Keratinocyte (primary cell): ENCODE results near the gene SARS2. TPM values are rescaled to one million over a fixed set of nuclear protein-coding genes. Genes with fewer than 3 reads are reported as not detected.

Experiments used
- DNase-seq: peaks from one replicate; pipeline ENCODE4 v3.0.0-alpha.2; 2011; ENCODE audit warnings: low read depth, missing footprints, low spot score
- FAIRE-seq: peaks from 2 replicates; lab custom pipeline; 2011; peaks lifted over from hg19 to GRCh38; lab: Jason Lieb, UNC
- H2AFZ ChIP-seq: 2 replicates; pipeline ENCODE4 v1.6.0; 2012; ENCODE audit warnings: low read length, control low read depth, inconsistent platforms; ENCODE audit not compliant: control insufficient read depth
- H3K27ac ChIP-seq: 2 replicates; pipeline ENCODE4 v1.5.1; 2011; ENCODE audit warnings: low read length; ENCODE audit not compliant: control insufficient read depth, insufficient read depth
- H3K27me3 ChIP-seq: 3 replicates; pipeline ENCODE4 v1.6.0; 2011; ENCODE audit warnings: low read length; ENCODE audit not compliant: control insufficient read depth, insufficient read depth; ENCODE audit errors: extremely low read depth
- H3K36me3 ChIP-seq, 2 experiments: 2 replicates in 1 of 2; 3 replicates in 1 of 2; pipeline ENCODE4 v1.5.1; 2011; ENCODE audit warnings: low read length in 2 of 2, mild to moderate bottlenecking in 1 of 2; ENCODE audit not compliant: control insufficient read depth in 2 of 2, insufficient read depth in 2 of 2; ENCODE audit errors: extremely low read depth in 1 of 2
- H3K4me1 ChIP-seq: 3 replicates; pipeline ENCODE4 v1.5.1; 2011; ENCODE audit warnings: low read length; ENCODE audit not compliant: control insufficient read depth, insufficient read depth; ENCODE audit errors: extremely low read depth
- H3K4me2 ChIP-seq: 3 replicates; pipeline ENCODE4 v1.6.0; 2011; ENCODE audit warnings: low read depth, low read length; ENCODE audit not compliant: control insufficient read depth, insufficient read depth; ENCODE audit errors: extremely low read depth
- H3K4me3 ChIP-seq, 3 experiments: fragments of 200-600 bp in 1 of 3; sonication (generic) in 1 of 3; 2 replicates in 2 of 3; 3 replicates in 1 of 3; pipeline ENCODE4 v1.5.1; 2011 to 2016; ENCODE audit warnings: low read length in 3 of 3, mild to moderate bottlenecking in 3 of 3, control low read depth in 2 of 3, inconsistent platforms in 1 of 3, low read depth in 1 of 3, mixed read lengths in 1 of 3, mixed run types in 1 of 3, moderate library complexity in 1 of 3; ENCODE audit not compliant: control insufficient read depth in 2 of 3, insufficient read depth in 2 of 3; ENCODE audit errors: extremely low read depth in 1 of 3
- H3K79me2 ChIP-seq: 2 replicates; pipeline ENCODE4 v1.6.0; 2012; ENCODE audit warnings: low read length; ENCODE audit not compliant: control insufficient read depth, insufficient read depth
- H3K9ac ChIP-seq: 3 replicates; pipeline ENCODE4 v1.6.0; 2011; ENCODE audit warnings: low read length; ENCODE audit not compliant: control insufficient read depth, insufficient read depth; ENCODE audit errors: extremely low read depth
- H3K9me1 ChIP-seq: 3 replicates; pipeline ENCODE4 v1.6.0; 2011; ENCODE audit warnings: low read length; ENCODE audit not compliant: control insufficient read depth, insufficient read depth; ENCODE audit errors: extremely low read depth
- H3K9me3 ChIP-seq: 2 replicates; pipeline ENCODE4 v1.5.1; 2012; ENCODE audit warnings: low read depth, low read length; ENCODE audit not compliant: control insufficient read depth
- H4K20me1 ChIP-seq: 3 replicates; pipeline ENCODE4 v1.6.0; 2011; ENCODE audit warnings: low read length; ENCODE audit not compliant: control insufficient read depth, insufficient read depth; ENCODE audit errors: extremely low read depth
- EZH2 ChIP-seq: IDR thresholded peaks from one replicate; pipeline ENCODE4 v1.6.1; 2012; ENCODE audit warnings: inconsistent platforms, mild to moderate bottlenecking, low read length, moderate library complexity
- dilution Hi-C: fragments of 300-500 bp; cut with MboI; formaldehyde crosslinking; loops from one replicate; pipeline ENCODE4 v1.7.0; 2020; ENCODE audit warnings: low sequenced_read_pairs; ENCODE audit not compliant: extremely low pct_ligation_motif_present
- polyA plus RNA-seq, 5 experiments: library from polyadenylated mRNA; depleted of rRNA in 3 of 5; stranded (reverse) in 3 of 5; stranded (forward) in 1 of 5; unstranded in 1 of 5; fragments of >200 nt; gene quantifications; 1 replicate in 1 of 5; 2 replicates in 3 of 5; 3 replicates in 1 of 5; pipeline versions ENCODE4 v1.2.1 to v1.2.3, GENCODE V29; 2011 to 2012; ENCODE audit warnings: missing spikeins in 2 of 5, low read depth in 1 of 5, low replicate concordance in 1 of 5
- TF ChIP-seq, protein P1 (sequence below), 3 experiments: IDR thresholded peaks in 1 of 3; conservative IDR thresholded peaks in 1 of 3; optimal IDR thresholded peaks in 1 of 3; 2 replicates in 2 of 3; 3 replicates in 1 of 3; pipeline versions ENCODE3 to v1.5.1; 2011; ENCODE audit warnings: low read length in 3 of 3, mild to moderate bottlenecking in 3 of 3, moderate library complexity in 2 of 3, control low read depth in 1 of 3, inconsistent platforms in 1 of 3; ENCODE audit not compliant: insufficient read depth in 2 of 3; ENCODE audit errors: extremely low read depth in 1 of 3

SARS2 gene
- polyA plus RNA-seq, 1 donor (not counting 4 experiments of a cell fraction or from before 2014, with no cell fraction given), result 13.9 TPM

DNA sequence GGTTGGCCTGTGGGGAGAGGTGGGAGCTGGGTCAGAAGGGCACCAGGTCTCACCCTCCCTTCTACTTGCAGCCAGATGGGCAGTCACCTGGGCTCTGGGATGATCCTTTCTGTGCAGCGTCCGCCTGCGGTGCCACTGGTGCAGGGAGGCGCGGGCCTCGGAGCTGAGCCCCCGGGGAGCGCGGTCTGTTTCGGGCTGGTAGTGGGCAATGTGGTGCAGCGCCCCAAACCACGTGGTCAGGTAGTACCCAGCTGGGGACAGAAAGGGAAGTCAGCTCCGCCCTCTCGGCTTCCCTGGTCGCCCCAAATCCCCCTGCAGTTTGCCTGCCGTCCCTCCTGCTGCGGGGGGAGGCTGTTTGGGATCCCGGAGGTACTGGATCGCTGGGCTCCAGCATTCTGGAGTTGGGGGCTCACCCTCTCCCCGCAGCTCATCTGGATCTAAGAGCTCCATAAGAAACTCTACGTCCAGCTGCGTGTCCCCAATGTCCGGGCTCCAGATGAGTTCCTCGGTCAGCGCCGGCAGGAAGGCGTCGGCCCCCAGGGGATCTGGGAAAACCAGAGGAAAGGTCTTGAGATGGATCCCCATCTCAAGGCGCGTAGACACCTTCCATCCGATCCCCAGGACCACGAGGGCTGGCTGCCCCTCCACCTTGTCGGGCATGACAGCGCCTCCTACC is 61.3 kb downstream of the SARS2 start:
- H3K9me3 ChIP-seq, result no peaks in the 10 kb centered on the region
- no peaks in the 10 kb centered on the region for H3K79me2 ChIP-seq
- dilution Hi-C loops, result no loop called here
- DNase-seq, result no peak
- TF ChIP-seq, protein P1, sequence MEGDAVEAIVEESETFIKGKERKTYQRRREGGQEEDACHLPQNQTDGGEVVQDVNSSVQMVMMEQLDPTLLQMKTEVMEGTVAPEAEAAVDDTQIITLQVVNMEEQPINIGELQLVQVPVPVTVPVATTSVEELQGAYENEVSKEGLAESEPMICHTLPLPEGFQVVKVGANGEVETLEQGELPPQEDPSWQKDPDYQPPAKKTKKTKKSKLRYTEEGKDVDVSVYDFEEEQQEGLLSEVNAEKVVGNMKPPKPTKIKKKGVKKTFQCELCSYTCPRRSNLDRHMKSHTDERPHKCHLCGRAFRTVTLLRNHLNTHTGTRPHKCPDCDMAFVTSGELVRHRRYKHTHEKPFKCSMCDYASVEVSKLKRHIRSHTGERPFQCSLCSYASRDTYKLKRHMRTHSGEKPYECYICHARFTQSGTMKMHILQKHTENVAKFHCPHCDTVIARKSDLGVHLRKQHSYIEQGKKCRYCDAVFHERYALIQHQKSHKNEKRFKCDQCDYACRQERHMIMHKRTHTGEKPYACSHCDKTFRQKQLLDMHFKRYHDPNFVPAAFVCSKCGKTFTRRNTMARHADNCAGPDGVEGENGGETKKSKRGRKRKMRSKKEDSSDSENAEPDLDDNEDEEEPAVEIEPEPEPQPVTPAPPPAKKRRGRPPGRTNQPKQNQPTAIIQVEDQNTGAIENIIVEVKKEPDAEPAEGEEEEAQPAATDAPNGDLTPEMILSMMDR (optimal IDR thresholded peaks at IDR 0.05 in 1 of 3, IDR thresholded peaks at IDR 0.05 in 1 of 3, conservative IDR thresholded peaks at IDR 0.05 in 1 of 3; ENCODE audit: extremely low read depth in 1 of 3, insufficient read depth in 2 of 3, low read length in 3 of 3), result no peak
- TF ChIP-seq EZH2, result no peak
- no peaks in the 10 kb centered on the region for H3K36me3 ChIP-seq
- no peaks in the 10 kb centered on the region for H3K27me3 ChIP-seq
- no peak for FAIRE-seq
- H3K4me2 ChIP-seq, result peak overlapping the region; percentile 85
- H3K27ac ChIP-seq, result no peak overlapping the region
- no peaks in the 10 kb centered on the region for H4K20me1 ChIP-seq
- peak overlapping the region; percentile 37 for H3K9ac ChIP-seq
- H3K4me1 ChIP-seq, result peaks cover 14% of the 10 kb centered on the region
- H2AFZ ChIP-seq, result peak overlapping the region; percentile 58
- peak overlapping the region in 2 of 3 experiments; percentile 13 to 66 for H3K4me3 ChIP-seq
- no peaks in the 10 kb centered on the region for H3K9me1 ChIP-seq

DNA sequence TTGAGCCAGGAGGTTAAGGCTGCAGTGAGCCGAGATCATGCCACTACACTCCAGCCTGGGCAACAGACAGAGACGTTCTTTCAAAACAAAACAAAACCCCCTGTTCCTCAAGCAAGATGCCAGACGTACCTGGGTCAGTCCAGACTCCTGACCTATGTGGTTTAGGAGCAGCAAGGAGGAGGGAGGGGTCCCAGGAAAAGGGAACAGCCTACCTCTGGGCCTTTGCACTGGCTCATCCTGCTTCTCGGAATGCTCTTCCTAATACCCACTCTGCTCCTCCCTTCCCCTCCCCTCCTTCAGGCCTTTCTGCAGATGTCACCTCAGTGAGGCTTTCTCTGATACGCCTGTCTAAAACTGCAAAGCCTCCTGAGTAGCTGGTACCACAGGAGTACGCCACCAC is 62.0 kb downstream of the SARS2 start:
- Histone ChIP-seq H3K27me3 (no peaks in the 10 kb centered on the region), H3K9ac (no peak overlapping the region), H3K9me1 (no peaks in the 10 kb centered on the region), H3K4me1 (peaks cover 14% of the 10 kb centered on the region), H4K20me1 (no peaks in the 10 kb centered on the region), H3K4me2 (no peak overlapping the region), H3K9me3 (no peaks in the 10 kb centered on the region), H3K36me3 (no peaks in the 10 kb centered on the region), H3K27ac (no peak overlapping the region), H2AFZ (no peak overlapping the region), H3K4me3 (no peak overlapping the region), H3K79me2 (no peaks in the 10 kb centered on the region)
- DNase-seq (no peak), FAIRE-seq (no peak)
- TF ChIP-seq, protein P1 (optimal IDR thresholded peaks at IDR 0.05 in 1 of 3, IDR thresholded peaks at IDR 0.05 in 1 of 3, conservative IDR thresholded peaks at IDR 0.05 in 1 of 3; ENCODE audit: extremely low read depth in 1 of 3, insufficient read depth in 2 of 3, low read length in 3 of 3), result no peak
- TF ChIP-seq EZH2, result no peak
- dilution Hi-C loops, result no loop called here
